HG02870 (cell line): ENCODE results near the gene MOG.

Source experiments
- ATAC-seq: cut with Tn5 transposase; IDR thresholded peaks from one replicate; pipeline ENCODE4 v1.9.1; 2021; ENCODE audit warnings: mild to moderate bottlenecking, moderate library complexity; ENCODE audit not compliant: unreplicated experiment

MOG gene

GRCh38 chr6:29656798-29657197, at the start of gene MOG:
MOG (plus strand) TSS chr6:29657092; CDS start chr6:29657210, 118 bp downstream.
- ATAC-seq = no peak

- ATAC-seq = no peak
These were observed 48.8 kb upstream of the MOG start for GRCh38 chr6:29608131-29608530.

GRCh38 chr6:29610540-29610939, 46.4 kb upstream of the MOG start:
- no peak for ATAC-seq

- ATAC-seq = no peak
These were observed 45.5 kb upstream of the MOG start for GRCh38 chr6:29611426-29611825.

- ATAC-seq = no peak
These were observed 38.9 kb upstream of the MOG start for GRCh38 chr6:29617782-29618554.

- no peak for ATAC-seq
These were observed 37.2 kb upstream of the MOG start for GRCh38 chr6:29619578-29620160.

- no peak for ATAC-seq
These were observed 36.3 kb upstream of the MOG start for GRCh38 chr6:29620630-29621029.

GRCh38 chr6:29624520-29624961, 32.4 kb upstream of the MOG start:
- no peak for ATAC-seq

- no peak for ATAC-seq
These were observed 31.5 kb upstream of the MOG start for GRCh38 chr6:29625337-29625930.

- ATAC-seq = no peak
These were observed 29.7 kb upstream of the MOG start for GRCh38 chr6:29626948-29627754.

GRCh38 chr6:29627755-29628418, 29.0 kb upstream of the MOG start:
- no peak for ATAC-seq

- ATAC-seq = peak; percentile 42
These were observed 28.2 kb upstream of the MOG start for GRCh38 chr6:29628419-29629281.

- no peak for ATAC-seq
These were observed 27.3 kb upstream of the MOG start for GRCh38 chr6:29629571-29629970.

GRCh38 chr6:29630315-29630714, 26.6 kb upstream of the MOG start:
- ATAC-seq = no peak

- no peak for ATAC-seq
These were observed 25.6 kb upstream of the MOG start for GRCh38 chr6:29631209-29631810.

GRCh38 chr6:29631860-29632731, 24.8 kb upstream of the MOG start:
- ATAC-seq = peak; percentile 22

GRCh38 chr6:29632789-29633533, 23.9 kb upstream of the MOG start, which contains the start of gene GABBR1:
GABBR1 (minus strand) TSS chr6:29633183; CDS start chr6:29632385, 798 bp downstream.
- peak; percentile 62 for ATAC-seq

GRCh38 chr6:29633534-29633905, 23.4 kb upstream of the MOG start:
- ATAC-seq = no peak
